H7 (cell line): Measurements from ENCODE around the gene DNAI1. TPM values are rescaled to one million over a fixed set of nuclear protein-coding genes. Genes with fewer than 3 reads are reported as not detected.

ENCODE experiments used
- DNase-seq: peaks from one replicate; pipeline ENCODE4 v3.0.0; 2012
- H3K27me3 ChIP-seq: 2 replicates; pipeline ENCODE4 v1.6.0; 2011; ENCODE audit warnings: mild to moderate bottlenecking, low read length; ENCODE audit not compliant: control insufficient read depth, insufficient read depth
- H3K36me3 ChIP-seq: replicated peaks from 2 replicates; pipeline ENCODE4 v1.5.1; 2011; ENCODE audit warnings: low read length; ENCODE audit not compliant: control insufficient read depth, insufficient read depth
- H3K4me3 ChIP-seq: 2 replicates; pipeline ENCODE4 v1.5.1; 2011; ENCODE audit warnings: low read depth, mild to moderate bottlenecking, control low read depth, low read length, moderate library complexity; ENCODE audit not compliant: insufficient read depth
- total RNA-seq: library from RNA; depleted of rRNA; stranded (reverse); fragments of >200 nt; shearing (Covaris generic); gene quantifications from 2 replicates; pipeline ENCODE4 v1.2.3, GENCODE V29; 2014

Gene DNAI1
- total RNA-seq, 1 experiment from 2014 or later: 0.35 TPM

GRCh38 chr9:34440017-34440416 is 18.6 kb upstream of the DNAI1 start:
- H3K27me3 ChIP-seq: no peaks in the 10 kb centered on the region
- no peaks in the 10 kb centered on the region for H3K36me3 ChIP-seq
- no peak overlapping the region for H3K4me3 ChIP-seq
- DNase-seq: no peak

DNA sequence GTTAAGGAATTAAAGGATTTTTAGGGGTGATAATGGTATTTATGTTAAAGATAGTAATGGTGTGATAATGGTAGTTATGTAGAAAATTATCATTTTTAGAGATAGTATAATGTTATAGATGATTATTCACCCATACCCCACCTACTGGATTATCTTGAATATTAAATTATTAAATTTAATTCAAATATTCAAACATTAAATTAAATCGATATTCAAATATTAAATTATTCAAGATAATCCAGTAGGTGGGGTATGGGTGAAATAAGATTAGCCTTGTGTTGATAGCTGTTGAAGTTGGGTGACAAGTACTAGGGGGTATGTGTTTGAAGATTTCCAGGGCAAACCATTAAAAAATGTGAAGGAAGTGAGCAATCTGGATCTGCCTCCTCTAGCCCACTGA is 15.8 kb upstream of the DNAI1 start:
- Histone ChIP-seq H3K27me3 (no peaks in the 10 kb centered on the region), H3K4me3 (no peak overlapping the region), H3K36me3 (no peaks in the 10 kb centered on the region)
- DNase-seq: no peak

DNA sequence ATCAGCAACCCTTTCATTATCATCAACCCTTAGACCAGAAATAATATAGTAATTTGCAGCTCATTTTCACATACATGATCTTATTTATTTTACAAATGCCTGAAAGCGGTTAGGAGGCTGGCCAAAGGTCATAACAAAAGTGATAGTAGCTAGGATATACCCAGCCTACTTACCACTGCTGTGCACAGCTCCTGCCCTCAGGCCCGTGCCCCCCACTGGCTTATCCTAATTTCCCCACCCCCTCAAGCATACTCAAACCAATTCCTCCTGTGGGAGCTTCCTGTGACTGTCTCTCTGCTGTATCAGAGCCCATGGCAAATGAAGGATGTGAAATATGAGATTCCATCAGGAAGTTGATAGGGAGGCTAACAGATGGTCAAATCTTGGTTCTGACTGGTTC is 15.1 kb upstream of the DNAI1 start:
- H3K4me3 ChIP-seq: no peak overlapping the region
- DNase-seq: no peak

DNA sequence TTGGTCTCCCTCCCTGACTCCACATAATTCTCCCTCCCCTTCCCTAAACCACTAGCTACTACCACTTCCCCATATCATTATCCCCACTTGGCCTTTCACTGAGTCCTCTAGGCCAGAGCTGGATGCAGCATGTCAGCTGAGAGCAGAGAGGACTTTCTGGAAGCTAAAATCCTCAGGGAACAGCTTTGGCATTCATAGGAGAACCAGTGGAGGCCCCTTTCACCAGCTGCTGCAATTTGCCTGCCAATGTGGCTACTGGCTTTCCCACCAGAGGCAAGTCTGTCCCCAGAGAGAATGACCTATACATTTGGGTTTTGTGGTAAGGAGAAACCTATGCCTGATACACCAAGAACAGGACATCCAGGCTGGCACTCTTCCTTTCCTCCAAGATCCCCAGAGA is 14.6 kb upstream of the DNAI1 start:
- Histone ChIP-seq H3K27me3 (no peaks in the 10 kb centered on the region), H3K36me3 (no peaks in the 10 kb centered on the region), H3K4me3 (no peak overlapping the region)
- DNase-seq: no peak

More for the DNA sequence above, 15.1 kb upstream of the DNAI1 start:
- Histone ChIP-seq H3K27me3 (no peaks in the 10 kb centered on the region), H3K36me3 (no peaks in the 10 kb centered on the region)

GRCh38 chr9:34446468-34446891 is 12.1 kb upstream of the DNAI1 start:
- Histone ChIP-seq H3K4me3 (no peak overlapping the region), H3K36me3 (no peaks in the 10 kb centered on the region), H3K27me3 (no peaks in the 10 kb centered on the region)
- DNase-seq: no peak

DNA sequence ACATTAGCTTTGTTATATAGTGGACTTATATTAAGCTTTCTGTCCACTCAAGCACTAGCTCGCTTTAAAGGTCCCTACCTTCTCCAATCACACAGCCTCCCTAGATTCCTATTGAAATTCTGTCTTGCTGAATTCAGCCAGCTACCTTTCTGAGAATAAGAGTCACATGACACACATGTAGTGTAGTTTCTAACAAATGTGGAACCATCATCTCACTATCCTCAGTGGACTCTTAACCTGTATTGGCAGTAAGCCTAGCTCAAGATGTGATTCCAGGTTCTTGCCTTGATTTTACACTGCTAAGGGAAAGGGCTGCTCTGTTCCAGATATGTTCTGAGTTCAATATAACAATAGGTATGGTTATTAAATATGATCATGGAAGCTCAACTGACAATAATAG is 11.7 kb upstream of the DNAI1 start:
- DNase-seq: no peak
- H3K27me3 ChIP-seq: no peaks in the 10 kb centered on the region
- H3K36me3 ChIP-seq: no peaks in the 10 kb centered on the region
- no peak overlapping the region for H3K4me3 ChIP-seq

DNA sequence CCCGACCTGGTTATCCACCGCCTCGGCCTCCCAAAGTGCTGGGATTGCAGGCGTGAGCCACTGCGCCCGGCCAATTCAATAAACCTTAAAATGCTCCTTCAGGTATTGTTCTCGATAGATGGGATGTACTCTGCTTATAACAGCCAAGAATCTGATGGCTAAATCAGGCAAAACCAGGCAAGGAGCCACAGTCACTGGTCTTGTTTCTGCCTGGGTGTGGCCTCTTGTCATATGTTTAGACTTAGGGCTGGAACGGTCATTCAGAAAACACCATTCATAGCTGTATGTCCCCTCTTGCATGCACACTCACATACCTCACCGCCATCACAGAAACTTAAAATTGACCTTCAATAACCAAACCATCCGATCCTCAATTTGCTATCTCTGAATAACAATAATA is 8.0 kb upstream of the DNAI1 start:
- no peak for DNase-seq
- H3K27me3 ChIP-seq: no peaks in the 10 kb centered on the region

DNA sequence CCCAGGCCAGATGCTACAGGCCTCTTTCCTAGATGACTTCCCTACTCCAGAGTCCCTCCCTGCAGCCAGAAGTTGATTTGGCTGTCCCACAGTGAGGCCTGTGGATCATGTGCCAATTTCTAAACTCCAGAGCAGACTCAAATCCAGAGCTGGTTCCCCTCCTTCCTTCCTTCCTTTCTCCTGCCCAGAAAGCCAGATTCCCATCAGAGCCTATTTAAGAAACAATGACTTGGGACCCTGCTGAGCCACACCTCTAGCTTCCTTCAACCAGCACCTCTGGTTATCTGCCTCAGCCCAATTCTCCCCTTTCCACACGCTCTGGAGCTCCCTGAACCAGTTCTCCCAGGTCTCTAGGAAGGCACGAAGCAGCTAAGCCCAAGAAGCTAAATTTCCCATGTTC is 7.5 kb upstream of the DNAI1 start:
- no peak for DNase-seq
- Histone ChIP-seq H3K27me3 (no peaks in the 10 kb centered on the region), H3K4me3 (no peak overlapping the region), H3K36me3 (no peaks in the 10 kb centered on the region)

More for the DNA sequence above, 8.0 kb upstream of the DNAI1 start:
- Histone ChIP-seq H3K4me3 (no peak overlapping the region), H3K36me3 (no peaks in the 10 kb centered on the region)

GRCh38 chr9:34451545-34451944 is 7.1 kb upstream of the DNAI1 start:
- no peak for DNase-seq

GRCh38 chr9:34452568-34452967 is 6.0 kb upstream of the DNAI1 start:
- no peaks in the 10 kb centered on the region for H3K36me3 ChIP-seq
- peaks cover 2% of the 10 kb centered on the region; the same call in 1 of the 2 replicates for H3K27me3 ChIP-seq
- H3K4me3 ChIP-seq: no peak overlapping the region
- no peak for DNase-seq

More at GRCh38 chr9:34451545-34451944, 7.1 kb upstream of the DNAI1 start:
- Histone ChIP-seq H3K36me3 (no peaks in the 10 kb centered on the region), H3K4me3 (no peak overlapping the region), H3K27me3 (no peaks in the 10 kb centered on the region)

DNA sequence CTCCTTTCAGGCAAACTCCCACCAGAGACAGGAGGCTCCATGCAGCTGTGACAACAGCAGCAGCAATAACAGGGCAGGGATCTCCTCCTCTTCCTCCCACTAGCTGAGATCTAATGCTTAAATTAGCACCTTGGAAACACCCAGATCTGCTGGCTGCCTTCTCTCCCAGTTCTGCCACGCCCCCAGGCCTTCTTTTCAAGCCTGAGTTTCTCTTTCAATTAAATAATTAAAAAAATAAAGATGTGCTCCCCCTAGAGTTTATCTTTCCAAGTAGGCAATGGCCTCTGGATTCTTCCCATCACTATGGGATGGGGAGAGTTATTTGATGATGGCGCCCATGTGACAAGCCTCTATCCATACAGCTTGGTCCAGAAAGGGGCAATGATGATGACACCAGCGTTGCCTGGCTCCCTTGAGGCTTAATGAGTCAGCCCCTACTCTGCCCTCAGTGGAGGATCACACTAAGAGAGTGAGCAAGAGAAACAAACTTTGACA is 4.0 kb upstream of the DNAI1 start:
- no peaks in the 10 kb centered on the region for H3K36me3 ChIP-seq
- H3K4me3 ChIP-seq: no peak overlapping the region
- H3K27me3 ChIP-seq: peaks cover 4% of the 10 kb centered on the region
- peak; percentile 47 for DNase-seq

DNA sequence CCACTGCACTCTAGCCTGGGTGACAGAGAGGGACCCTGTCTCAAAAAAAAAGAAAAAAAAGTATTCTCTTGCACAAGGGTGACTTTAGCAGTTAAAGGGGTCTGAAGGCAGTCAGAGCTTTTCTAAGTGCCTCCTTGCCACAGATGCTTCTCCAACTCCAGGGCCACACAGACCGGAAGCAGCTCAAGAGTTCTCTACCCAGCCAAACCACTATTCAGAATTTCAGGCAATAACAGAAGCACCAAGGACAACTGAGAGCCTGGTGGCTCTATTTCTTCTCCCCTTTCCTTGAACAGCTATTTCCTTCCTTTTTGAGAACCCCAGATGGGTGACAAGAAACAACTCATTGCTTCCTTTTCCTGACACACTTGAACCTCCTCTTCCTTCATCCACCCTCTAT is 2.5 kb upstream of the DNAI1 start:
- Histone ChIP-seq H3K36me3 (no peaks in the 10 kb centered on the region), H3K27me3 (peaks cover 4% of the 10 kb centered on the region), H3K4me3 (no peak overlapping the region)
- no peak for DNase-seq

DNA sequence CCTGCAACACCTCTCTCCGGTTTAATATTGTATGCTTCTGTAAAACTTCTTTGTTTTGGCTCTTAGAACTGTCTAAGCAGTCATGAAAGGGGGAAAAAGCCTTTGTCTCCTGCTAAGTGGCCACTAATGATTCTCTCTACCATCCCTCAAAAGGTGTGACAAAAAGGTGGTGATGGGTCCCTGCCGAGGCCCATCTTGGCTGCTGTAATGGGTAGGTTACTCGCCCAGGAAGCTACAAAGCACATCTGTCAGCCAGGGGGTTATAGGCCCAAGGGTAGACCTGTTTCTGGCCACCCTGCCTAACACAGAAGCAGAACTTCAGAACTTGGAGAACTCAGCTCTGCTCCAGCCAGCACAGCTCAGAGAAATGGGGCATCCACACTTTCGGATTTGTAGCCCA is 1.9 kb upstream of the DNAI1 start:
- H3K27me3 ChIP-seq: peaks cover 4% of the 10 kb centered on the region
- no peaks in the 10 kb centered on the region for H3K36me3 ChIP-seq
- H3K4me3 ChIP-seq: peak overlapping the region; percentile 81
- no peak for DNase-seq

DNA sequence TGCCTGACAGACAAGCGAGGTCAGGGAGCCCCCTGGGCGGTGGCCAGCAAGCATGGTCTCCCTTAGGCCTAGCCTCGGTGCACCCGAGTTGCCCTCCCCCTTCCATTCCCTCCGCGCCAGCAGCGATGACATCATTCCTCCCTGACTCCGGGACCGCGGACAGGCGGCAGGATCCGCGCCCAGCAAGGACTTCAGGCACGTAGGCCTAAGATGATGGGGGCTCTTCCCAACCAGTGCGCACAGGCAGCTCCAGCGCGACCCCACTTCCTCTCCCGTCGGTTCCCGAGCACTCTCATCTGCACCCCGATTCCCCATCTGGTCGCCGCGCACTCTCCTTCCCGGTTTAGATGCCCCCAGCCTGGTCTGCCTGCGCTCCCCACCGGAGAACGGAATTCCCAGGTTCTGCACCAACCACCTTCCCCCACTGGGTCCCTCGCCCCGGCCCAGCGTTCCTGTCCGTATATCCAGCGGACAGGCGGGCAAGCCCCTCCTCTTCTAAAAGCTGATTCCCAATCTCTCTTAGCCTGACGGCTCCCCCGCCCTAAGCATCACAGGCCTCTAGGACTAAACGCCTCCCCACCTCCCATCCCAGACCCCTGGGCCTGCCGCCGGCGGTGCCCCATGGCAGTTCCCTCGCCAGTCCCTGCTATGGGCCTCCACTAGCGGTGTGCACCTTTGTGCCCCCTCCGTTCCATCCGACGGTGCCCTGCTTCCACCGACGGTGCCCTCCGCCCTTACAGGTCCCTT is 1.2 kb upstream of the DNAI1 start:
- no peaks in the 10 kb centered on the region for H3K36me3 ChIP-seq
- peaks cover 4% of the 10 kb centered on the region for H3K27me3 ChIP-seq
- peak; percentile 84 for DNase-seq
- peak overlapping the region; percentile 81 for H3K4me3 ChIP-seq

DNA sequence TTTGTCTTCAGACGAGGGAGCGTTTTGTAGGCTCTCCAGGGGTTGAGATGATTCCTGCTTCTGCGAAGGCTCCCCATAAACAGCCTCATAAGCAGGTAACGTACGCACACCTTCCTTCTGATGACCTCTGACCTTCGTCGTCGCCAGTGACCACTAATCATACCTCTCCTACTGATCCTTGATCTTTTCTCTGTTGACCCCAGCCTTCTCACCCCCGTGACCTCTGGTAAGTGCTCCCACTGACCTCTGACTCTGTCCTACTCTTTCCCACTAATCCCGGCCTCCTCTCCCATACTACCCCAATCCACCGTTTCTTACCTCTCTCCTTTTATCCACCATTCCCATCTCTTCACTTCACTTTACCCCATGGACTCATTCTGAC is 345 bp downstream of the DNAI1 start:
- H3K4me3 ChIP-seq: peak overlapping the region; percentile 47
- DNase-seq: no peak
- H3K36me3 ChIP-seq: no peaks in the 10 kb centered on the region

More for the DNA sequence above, 345 bp downstream of the DNAI1 start:
- H3K27me3 ChIP-seq: peaks cover 4% of the 10 kb centered on the region
